ENCODE measurements around the gene LCE1C.

GRCh38 chr1:152770411-152770810 lies 36.0 kb downstream of the LCE1C start:
- no peak for TF ChIP-seq CTCF (IDR thresholded peaks at IDR 0.05)
- no peak for TF ChIP-seq REST (IDR thresholded peaks at IDR 0.05; ENCODE audit: insufficient read depth in 1 of 2, low read depth in 2 of 2, low read length in 1 of 2)
- TF ChIP-seq POLR2AphosphoS5 (IDR thresholded peaks at IDR 0.05; ENCODE audit: low read depth, low read length): no peak

Measured in Panc1 (cell line).